GM23338 (cell line): ENCODE results near the gene CRYBG2. TPM values are rescaled to one million over a fixed set of nuclear protein-coding genes. Genes with fewer than 3 reads are reported as not detected.

Source experiments
- ATAC-seq: fragments of 200-7000 bp; cut with Tn5 transposase; 3 replicates; pipeline ENCODE4 v1.9.1; 2020
- DNase-seq: peaks from one replicate; pipeline ENCODE4 v3.0.0-alpha.2; 2015; ENCODE audit warnings: low spot score
- H2AFZ ChIP-seq: fragments of 200-600 bp; sonication (generic); 2 replicates; pipeline ENCODE4 v1.8.0; 2016; ENCODE audit warnings: antibody characterized with exemption, mild to moderate bottlenecking, moderate library complexity
- H3F3A ChIP-seq: fragments of 200-600 bp; sonication (generic); replicated peaks from 2 replicates; pipeline ENCODE4 v1.8.0; 2017; ENCODE audit warnings: antibody characterized with exemption, mixed run types, low read depth
- H3K27ac ChIP-seq: fragments of 200-600 bp; sonication (generic); 2 replicates; pipeline ENCODE4 v1.6.1; 2016; ENCODE audit warnings: low read depth
- H3K27me3 ChIP-seq: fragments of 200-600 bp; sonication (generic); 2 replicates; pipeline ENCODE4 v1.8.0; 2016; ENCODE audit warnings: mild to moderate bottlenecking, mixed run types, moderate library complexity; ENCODE audit not compliant: insufficient read depth
- H3K36me3 ChIP-seq: fragments of 200-600 bp; sonication (generic); 2 replicates; pipeline ENCODE4 v1.8.0; 2016; ENCODE audit warnings: mild to moderate bottlenecking; ENCODE audit not compliant: insufficient read depth
- H3K4me1 ChIP-seq: fragments of 200-600 bp; sonication (generic); 2 replicates; pipeline ENCODE4 v1.8.0; 2016; ENCODE audit warnings: mild to moderate bottlenecking, moderate library complexity; ENCODE audit not compliant: insufficient read depth
- H3K4me2 ChIP-seq: fragments of 200-600 bp; sonication (generic); 2 replicates; pipeline ENCODE4 v1.7.1; 2017; ENCODE audit warnings: mixed run types
- H3K4me3 ChIP-seq: fragments of 200-600 bp; sonication (generic); 2 replicates; pipeline ENCODE4 v1.6.1; 2016; ENCODE audit warnings: mixed run types
- H3K79me2 ChIP-seq: fragments of 200-600 bp; sonication (generic); replicated peaks from 2 replicates; pipeline ENCODE4 v1.8.0; 2017; ENCODE audit warnings: mild to moderate bottlenecking; ENCODE audit not compliant: insufficient read depth
- H3K9me2 ChIP-seq: fragments of 200-600 bp; sonication (generic); 2 replicates; pipeline ENCODE4 v1.8.0; 2017; ENCODE audit not compliant: insufficient read depth
- H4K20me1 ChIP-seq: fragments of 200-600 bp; sonication (generic); replicated peaks from 2 replicates; pipeline ENCODE4 v1.8.0; 2017; ENCODE audit warnings: mild to moderate bottlenecking; ENCODE audit not compliant: insufficient read depth
- H3K27ac Mint-ChIP-seq: 2 replicates; pipeline ENCODE4 v1.8.0; 2020; ENCODE audit warnings: inconsistent platforms, mild to moderate bottlenecking, moderate library complexity, mixed read lengths
- H3K27me3 Mint-ChIP-seq: 3 replicates; pipeline ENCODE4 v1.8.0; 2022; ENCODE audit warnings: low read depth, mild to moderate bottlenecking, moderate library complexity, mixed read lengths, inconsistent platforms; ENCODE audit not compliant: insufficient read depth, poor library complexity
- H3K36me3 Mint-ChIP-seq: 3 replicates; pipeline ENCODE4 v1.8.0; 2021; ENCODE audit warnings: low read depth, mild to moderate bottlenecking, inconsistent platforms, moderate library complexity, mixed read lengths
- H3K4me1 Mint-ChIP-seq: 3 replicates; pipeline ENCODE4 v1.8.0; 2020; ENCODE audit warnings: mild to moderate bottlenecking, inconsistent platforms, mixed read lengths
- H3K4me3 Mint-ChIP-seq: 3 replicates; pipeline ENCODE4 v1.8.0; 2021; ENCODE audit warnings: moderate library complexity, mild to moderate bottlenecking, inconsistent platforms, mixed read lengths
- H3K9me3 Mint-ChIP-seq: 3 replicates; pipeline ENCODE4 v1.8.0; 2020; ENCODE audit warnings: moderate library complexity, mild to moderate bottlenecking, inconsistent platforms, mixed read lengths
- CTCF ChIP-seq, 2 experiments: fragments of 200-600 bp in 1 of 2; sonication (generic) in 1 of 2; conservative IDR thresholded peaks; 2 replicates each; pipeline versions ENCODE4 v1.5.1 to v1.6.1; 2016 to 2017; ENCODE audit warnings: antibody characterized with exemption in 2 of 2, low read depth in 2 of 2, mild to moderate bottlenecking in 2 of 2, moderate library complexity in 1 of 2
- ETS1 ChIP-seq: IDR thresholded peaks from 2 replicates; pipeline ENCODE4 v1.6.1; 2016; ENCODE audit warnings: antibody characterized with exemption
- EZH2 ChIP-seq: fragments of 200-600 bp; sonication (generic); IDR thresholded peaks from one replicate; pipeline ENCODE4 v1.8.0; 2017; ENCODE audit warnings: antibody characterized with exemption, mild to moderate bottlenecking, low read depth; ENCODE audit not compliant: unreplicated experiment
- EZH2phosphoT487 ChIP-seq: fragments of 200-600 bp; sonication (generic); IDR thresholded peaks from one replicate; pipeline ENCODE4 v1.8.1; 2018; ENCODE audit warnings: antibody characterized with exemption; ENCODE audit not compliant: unreplicated experiment
- NANOG ChIP-seq: IDR thresholded peaks from 2 replicates; pipeline ENCODE4 v1.6.1; 2016; ENCODE audit warnings: antibody characterized with exemption, borderline replicate concordance
- POLR2AphosphoS5 ChIP-seq: IDR thresholded peaks from 2 replicates; pipeline ENCODE4 v1.6.1; 2016; ENCODE audit warnings: antibody characterized with exemption, low read depth
- REST ChIP-seq: IDR thresholded peaks from one replicate; pipeline ENCODE4 v1.6.1; 2018; ENCODE audit warnings: antibody characterized with exemption; ENCODE audit not compliant: unreplicated experiment
- STAT1 ChIP-seq: IDR thresholded peaks from one replicate; pipeline ENCODE4 v1.6.1; 2016; ENCODE audit warnings: antibody characterized with exemption; ENCODE audit not compliant: unreplicated experiment
- ZNF462 ChIP-seq: fragments of 250-450 bp; sonication (Bioruptor Pico); IDR thresholded peaks from 2 replicates; pipeline ENCODE4 v1.5.0; 2020; ENCODE audit warnings: mild to moderate bottlenecking, moderate library complexity
- polyA plus RNA-seq: library from polyadenylated mRNA; unstranded; fragments of >200 nt; fragmentation: Nextera tagmentation; extraction: Ambion mirVana; gene quantifications from 2 replicates; pipeline ENCODE4 v1.2.1, GENCODE V29; 2016
- total RNA-seq: library from RNA; depleted of rRNA; stranded (reverse); fragments of >200 nt; shearing (Covaris generic); gene quantifications from 2 replicates; pipeline ENCODE4 v1.2.3, GENCODE V29; 2014

CRYBG2 gene
- total and polyA plus RNA-seq, 2 experiments from 2014 or later = 17.6 to 18.4 TPM

GRCh38 chr1:26350343-26350700 lies 3.6 kb downstream of the CRYBG2 start:
- H3K27ac Mint-ChIP-seq = peak overlapping the region; percentile 78; the same call in 1 of the 2 replicates
- Histone ChIP-seq H3K9me2 (no peaks in the 10 kb centered on the region), H3K4me1 (peaks cover 16% of the 10 kb centered on the region), H4K20me1 (no peaks in the 10 kb centered on the region), H3K36me3 (no peaks in the 10 kb centered on the region), H3K27me3 (no peaks in the 10 kb centered on the region), H2AFZ (no peak overlapping the region), H3K4me3 (no peak overlapping the region), H3F3A (no peaks in the 10 kb centered on the region; the same call in 1 of the 2 replicates), H3K79me2 (no peaks in the 10 kb centered on the region), H3K27ac (0 out of 2 replicates have a peak overlapping the region, but pooled peaks have one; percentile 82), H3K4me2 (peak overlapping the region; percentile 62)
- ATAC-seq = no peak
- H3K27me3 Mint-ChIP-seq = peaks cover 21% of the 10 kb centered on the region
- no peak for TF ChIP-seq CTCF (conservative IDR thresholded peaks at IDR 0.05; ENCODE audit: low read depth in 2 of 2)
- no peak for TF ChIP-seq STAT1
- TF ChIP-seq POLR2AphosphoS5 = no peak
- no peak for TF ChIP-seq NANOG
- TF ChIP-seq ETS1 = no peak
- TF ChIP-seq EZH2 = no peak
- no peak for TF ChIP-seq EZH2phosphoT487
- no peaks in the 10 kb centered on the region for H3K36me3 Mint-ChIP-seq
- no peak for DNase-seq
- H3K4me3 Mint-ChIP-seq = 0 out of 3 replicates have a peak overlapping the region, but pooled peaks have one; percentile 6
- H3K9me3 Mint-ChIP-seq = no peaks in the 10 kb centered on the region
- H3K4me1 Mint-ChIP-seq = peaks cover 34% of the 10 kb centered on the region

DNA sequence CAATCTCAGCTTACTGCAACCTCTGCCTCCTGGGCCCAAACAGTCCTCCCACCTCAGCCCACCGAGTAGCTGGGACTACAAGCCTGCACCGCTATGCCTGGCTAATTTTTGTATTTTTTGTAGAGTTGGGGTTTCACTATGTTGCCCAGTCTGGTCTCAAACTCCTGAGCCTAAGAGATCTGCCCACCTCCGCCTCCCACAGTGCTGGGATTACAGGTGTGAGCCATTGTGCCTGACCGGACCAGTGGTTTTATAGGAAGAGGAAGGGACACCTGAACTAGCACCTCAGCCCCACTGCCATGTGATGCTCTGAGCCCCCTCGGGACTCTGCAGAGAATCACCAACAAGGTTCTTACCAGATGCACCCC lies 4.1 kb downstream of the CRYBG2 start:
- no peaks in the 10 kb centered on the region for H4K20me1 ChIP-seq
- peaks cover 16% of the 10 kb centered on the region for H3K4me1 ChIP-seq
- H3K4me2 ChIP-seq = no peak overlapping the region
- Mint-ChIP-seq H3K4me3 (no peak overlapping the region), H3K27me3 (peaks cover 23% of the 10 kb centered on the region), H3K27ac (peak overlapping the region; percentile 67; the same call in 1 of the 2 replicates), H3K4me1 (peaks cover 34% of the 10 kb centered on the region), H3K9me3 (no peaks in the 10 kb centered on the region), H3K36me3 (no peaks in the 10 kb centered on the region)
- no peak for ATAC-seq
- H2AFZ ChIP-seq = 0 out of 2 replicates have a peak overlapping the region, but pooled peaks have one; percentile 14
- no peak for DNase-seq
- H3K27ac ChIP-seq = 0 out of 2 replicates have a peak overlapping the region, but pooled peaks have one; percentile 82
- no peaks in the 10 kb centered on the region for H3K36me3 ChIP-seq
- no peaks in the 10 kb centered on the region; the same call in 1 of the 2 replicates for H3F3A ChIP-seq
- H3K4me3 ChIP-seq = no peak overlapping the region
- no peaks in the 10 kb centered on the region for H3K9me2 ChIP-seq
- H3K79me2 ChIP-seq = no peaks in the 10 kb centered on the region
- no peaks in the 10 kb centered on the region for H3K27me3 ChIP-seq
- TF ChIP-seq STAT1 (no peak), REST (no peak), ZNF462 (no peak), POLR2AphosphoS5 (no peak)
